Right renal pelvis (tissue), 4 donors: ENCODE results near the gene SELENOF. TPM values are rescaled to one million over a fixed set of nuclear protein-coding genes. Genes with fewer than 3 reads are reported as not detected.
A peak's percentile ranks its signal among the peaks of the same experiment; 100 is the strongest.
"Not testable (repeated sequence)": the region's sequence is repeated elsewhere in the genome, so short reads cannot be mapped to it uniquely, and the experiment has no call there.

Experiments
- DNase-seq, 4 donors: peaks; one replicate each; pipeline ENCODE4 v3.0.0-alpha.2; 2013; ENCODE audit warnings: low read depth in 4 of 4, low spot score in 3 of 4, missing footprints in 1 of 4
- polyA plus RNA-seq, 4 donors: library from polyadenylated mRNA; unstranded; fragments of 120-200 nt; gene quantifications; one replicate each; pipeline ENCODE4 v1.2.1, GENCODE V29; 2013; ENCODE audit not compliant: insufficient read length in 4 of 4

SELENOF gene
- polyA plus RNA-seq, 4 donors: 321 to 382 (median 350) TPM

GRCh38 chr1:86821956-86822355 is 92.0 kb downstream of the SELENOF start:
- peak in 1 of 4 donors; percentile 31 for DNase-seq

- not testable (repeated sequence) for DNase-seq
These were observed 94.0 kb downstream of the SELENOF start for GRCh38 chr1:86819970-86820369.

- not testable (repeated sequence) for DNase-seq
These were observed 96.6 kb downstream of the SELENOF start for GRCh38 chr1:86817246-86817826.

GRCh38 chr1:86814118-86814517 is 99.8 kb downstream of the SELENOF start:
- DNase-seq: not testable (repeated sequence)

Other genes starting within 250 kb of the SELENOF start
- gene SH3GLB1, start 209.6 kb downstream of the SELENOF start, polyA plus RNA-seq: 10 to 100 TPM; 74.9 to 90.8 (median 84.1) TPM
- 10 to 100 TPM; 39.0 to 59.4 (median 53.5) TPM for gene HS2ST1, start 509 bp upstream of the SELENOF start, polyA plus RNA-seq